Measurements from ENCODE around the gene COX20. TPM values are rescaled to one million over a fixed set of nuclear protein-coding genes. Genes with fewer than 3 reads are reported as not detected.

Gene COX20
- total RNA-seq, 1 experiment from 2014 or later, result 33.1 TPM

DNA sequence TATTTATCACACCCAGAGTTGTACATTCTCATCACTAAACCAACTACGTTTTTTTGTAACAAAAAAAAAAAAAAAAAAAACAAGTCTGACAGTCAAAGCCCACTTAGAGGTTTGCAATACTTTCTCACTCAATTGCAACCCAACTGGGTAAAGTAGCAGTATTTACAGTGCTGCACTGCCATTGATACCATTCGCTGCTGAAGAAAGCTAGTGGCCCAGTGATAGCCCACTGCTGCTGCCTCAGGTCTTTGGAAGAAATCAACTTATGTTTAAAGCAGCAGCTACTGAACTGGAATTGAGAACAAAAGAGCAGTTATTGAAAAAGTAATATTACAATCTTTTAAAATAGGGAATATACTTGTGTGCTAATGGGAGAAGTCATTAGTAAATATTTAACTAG is 26.2 kb downstream of the COX20 start (continued):
- no peak for TF ChIP-seq NR2C2 (CRISPR knock-in tag; IDR thresholded peaks at IDR 0.05)
- TF ChIP-seq, protein P1, sequence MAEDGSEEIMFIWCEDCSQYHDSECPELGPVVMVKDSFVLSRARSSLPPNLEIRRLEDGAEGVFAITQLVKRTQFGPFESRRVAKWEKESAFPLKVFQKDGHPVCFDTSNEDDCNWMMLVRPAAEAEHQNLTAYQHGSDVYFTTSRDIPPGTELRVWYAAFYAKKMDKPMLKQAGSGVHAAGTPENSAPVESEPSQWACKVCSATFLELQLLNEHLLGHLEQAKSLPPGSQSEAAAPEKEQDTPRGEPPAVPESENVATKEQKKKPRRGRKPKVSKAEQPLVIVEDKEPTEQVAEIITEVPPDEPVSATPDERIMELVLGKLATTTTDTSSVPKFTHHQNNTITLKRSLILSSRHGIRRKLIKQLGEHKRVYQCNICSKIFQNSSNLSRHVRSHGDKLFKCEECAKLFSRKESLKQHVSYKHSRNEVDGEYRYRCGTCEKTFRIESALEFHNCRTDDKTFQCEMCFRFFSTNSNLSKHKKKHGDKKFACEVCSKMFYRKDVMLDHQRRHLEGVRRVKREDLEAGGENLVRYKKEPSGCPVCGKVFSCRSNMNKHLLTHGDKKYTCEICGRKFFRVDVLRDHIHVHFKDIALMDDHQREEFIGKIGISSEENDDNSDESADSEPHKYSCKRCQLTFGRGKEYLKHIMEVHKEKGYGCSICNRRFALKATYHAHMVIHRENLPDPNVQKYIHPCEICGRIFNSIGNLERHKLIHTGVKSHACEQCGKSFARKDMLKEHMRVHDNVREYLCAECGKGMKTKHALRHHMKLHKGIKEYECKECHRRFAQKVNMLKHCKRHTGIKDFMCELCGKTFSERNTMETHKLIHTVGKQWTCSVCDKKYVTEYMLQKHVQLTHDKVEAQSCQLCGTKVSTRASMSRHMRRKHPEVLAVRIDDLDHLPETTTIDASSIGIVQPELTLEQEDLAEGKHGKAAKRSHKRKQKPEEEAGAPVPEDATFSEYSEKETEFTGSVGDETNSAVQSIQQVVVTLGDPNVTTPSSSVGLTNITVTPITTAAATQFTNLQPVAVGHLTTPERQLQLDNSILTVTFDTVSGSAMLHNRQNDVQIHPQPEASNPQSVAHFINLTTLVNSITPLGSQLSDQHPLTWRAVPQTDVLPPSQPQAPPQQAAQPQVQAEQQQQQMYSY (CRISPR knock-in tag; IDR thresholded peaks at IDR 0.05), result no peak

DNA sequence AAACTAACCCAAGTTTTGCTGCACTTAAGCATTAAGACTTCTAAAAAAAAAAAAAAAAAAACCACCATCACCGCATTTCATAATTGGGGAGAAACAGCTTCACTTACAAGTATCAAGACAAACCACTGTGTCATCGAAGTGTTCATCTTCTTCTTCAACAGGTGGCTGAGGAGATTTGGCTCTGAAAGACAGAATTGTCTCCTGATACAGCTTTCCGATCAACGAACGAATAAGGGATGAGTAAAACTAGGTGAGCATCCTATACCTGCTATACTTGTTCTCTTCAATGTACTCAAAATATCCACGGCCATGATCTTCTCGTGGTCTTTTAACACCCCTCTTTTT is 26.9 kb downstream of the COX20 start:
- no peak for TF ChIP-seq ATF1 (CRISPR knock-in tag; IDR thresholded peaks at IDR 0.05)
- TF ChIP-seq CREB1 (CRISPR knock-in tag; IDR thresholded peaks at IDR 0.05), result no peak
- no peak for TF ChIP-seq SP1 (CRISPR knock-in tag; conservative IDR thresholded peaks at IDR 0.05)
- TF ChIP-seq ETV6 (CRISPR knock-in tag; IDR thresholded peaks at IDR 0.05), result no peak
- TF ChIP-seq FOXK1 (CRISPR knock-in tag; IDR thresholded peaks at IDR 0.05), result no peak
- TF ChIP-seq, protein P2, sequence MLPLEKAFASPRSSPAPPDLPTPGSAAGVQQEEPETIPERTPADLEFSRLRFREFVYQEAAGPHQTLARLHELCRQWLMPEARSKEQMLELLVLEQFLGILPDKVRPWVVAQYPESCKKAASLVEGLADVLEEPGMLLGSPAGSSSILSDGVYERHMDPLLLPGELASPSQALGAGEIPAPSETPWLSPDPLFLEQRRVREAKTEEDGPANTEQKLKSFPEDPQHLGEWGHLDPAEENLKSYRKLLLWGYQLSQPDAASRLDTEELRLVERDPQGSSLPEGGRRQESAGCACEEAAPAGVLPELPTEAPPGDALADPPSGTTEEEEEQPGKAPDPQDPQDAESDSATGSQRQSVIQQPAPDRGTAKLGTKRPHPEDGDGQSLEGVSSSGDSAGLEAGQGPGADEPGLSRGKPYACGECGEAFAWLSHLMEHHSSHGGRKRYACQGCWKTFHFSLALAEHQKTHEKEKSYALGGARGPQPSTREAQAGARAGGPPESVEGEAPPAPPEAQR (CRISPR knock-in tag; IDR thresholded peaks at IDR 0.05), result no peak
- TF ChIP-seq, protein P3, sequence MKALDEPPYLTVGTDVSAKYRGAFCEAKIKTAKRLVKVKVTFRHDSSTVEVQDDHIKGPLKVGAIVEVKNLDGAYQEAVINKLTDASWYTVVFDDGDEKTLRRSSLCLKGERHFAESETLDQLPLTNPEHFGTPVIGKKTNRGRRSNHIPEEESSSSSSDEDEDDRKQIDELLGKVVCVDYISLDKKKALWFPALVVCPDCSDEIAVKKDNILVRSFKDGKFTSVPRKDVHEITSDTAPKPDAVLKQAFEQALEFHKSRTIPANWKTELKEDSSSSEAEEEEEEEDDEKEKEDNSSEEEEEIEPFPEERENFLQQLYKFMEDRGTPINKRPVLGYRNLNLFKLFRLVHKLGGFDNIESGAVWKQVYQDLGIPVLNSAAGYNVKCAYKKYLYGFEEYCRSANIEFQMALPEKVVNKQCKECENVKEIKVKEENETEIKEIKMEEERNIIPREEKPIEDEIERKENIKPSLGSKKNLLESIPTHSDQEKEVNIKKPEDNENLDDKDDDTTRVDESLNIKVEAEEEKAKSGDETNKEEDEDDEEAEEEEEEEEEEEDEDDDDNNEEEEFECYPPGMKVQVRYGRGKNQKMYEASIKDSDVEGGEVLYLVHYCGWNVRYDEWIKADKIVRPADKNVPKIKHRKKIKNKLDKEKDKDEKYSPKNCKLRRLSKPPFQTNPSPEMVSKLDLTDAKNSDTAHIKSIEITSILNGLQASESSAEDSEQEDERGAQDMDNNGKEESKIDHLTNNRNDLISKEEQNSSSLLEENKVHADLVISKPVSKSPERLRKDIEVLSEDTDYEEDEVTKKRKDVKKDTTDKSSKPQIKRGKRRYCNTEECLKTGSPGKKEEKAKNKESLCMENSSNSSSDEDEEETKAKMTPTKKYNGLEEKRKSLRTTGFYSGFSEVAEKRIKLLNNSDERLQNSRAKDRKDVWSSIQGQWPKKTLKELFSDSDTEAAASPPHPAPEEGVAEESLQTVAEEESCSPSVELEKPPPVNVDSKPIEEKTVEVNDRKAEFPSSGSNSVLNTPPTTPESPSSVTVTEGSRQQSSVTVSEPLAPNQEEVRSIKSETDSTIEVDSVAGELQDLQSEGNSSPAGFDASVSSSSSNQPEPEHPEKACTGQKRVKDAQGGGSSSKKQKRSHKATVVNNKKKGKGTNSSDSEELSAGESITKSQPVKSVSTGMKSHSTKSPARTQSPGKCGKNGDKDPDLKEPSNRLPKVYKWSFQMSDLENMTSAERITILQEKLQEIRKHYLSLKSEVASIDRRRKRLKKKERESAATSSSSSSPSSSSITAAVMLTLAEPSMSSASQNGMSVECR (CRISPR knock-in tag; IDR thresholded peaks at IDR 0.05; ENCODE audit: borderline replicate concordance), result no peak
- no peak for TF ChIP-seq TP53 (CRISPR knock-in tag; IDR thresholded peaks at IDR 0.05)
- TF ChIP-seq, protein P4, sequence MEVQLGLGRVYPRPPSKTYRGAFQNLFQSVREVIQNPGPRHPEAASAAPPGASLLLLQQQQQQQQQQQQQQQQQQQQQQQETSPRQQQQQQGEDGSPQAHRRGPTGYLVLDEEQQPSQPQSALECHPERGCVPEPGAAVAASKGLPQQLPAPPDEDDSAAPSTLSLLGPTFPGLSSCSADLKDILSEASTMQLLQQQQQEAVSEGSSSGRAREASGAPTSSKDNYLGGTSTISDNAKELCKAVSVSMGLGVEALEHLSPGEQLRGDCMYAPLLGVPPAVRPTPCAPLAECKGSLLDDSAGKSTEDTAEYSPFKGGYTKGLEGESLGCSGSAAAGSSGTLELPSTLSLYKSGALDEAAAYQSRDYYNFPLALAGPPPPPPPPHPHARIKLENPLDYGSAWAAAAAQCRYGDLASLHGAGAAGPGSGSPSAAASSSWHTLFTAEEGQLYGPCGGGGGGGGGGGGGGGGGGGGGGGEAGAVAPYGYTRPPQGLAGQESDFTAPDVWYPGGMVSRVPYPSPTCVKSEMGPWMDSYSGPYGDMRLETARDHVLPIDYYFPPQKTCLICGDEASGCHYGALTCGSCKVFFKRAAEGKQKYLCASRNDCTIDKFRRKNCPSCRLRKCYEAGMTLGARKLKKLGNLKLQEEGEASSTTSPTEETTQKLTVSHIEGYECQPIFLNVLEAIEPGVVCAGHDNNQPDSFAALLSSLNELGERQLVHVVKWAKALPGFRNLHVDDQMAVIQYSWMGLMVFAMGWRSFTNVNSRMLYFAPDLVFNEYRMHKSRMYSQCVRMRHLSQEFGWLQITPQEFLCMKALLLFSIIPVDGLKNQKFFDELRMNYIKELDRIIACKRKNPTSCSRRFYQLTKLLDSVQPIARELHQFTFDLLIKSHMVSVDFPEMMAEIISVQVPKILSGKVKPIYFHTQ (CRISPR knock-in tag; IDR thresholded peaks at IDR 0.05), result no peak
- POLR2A ChIA-PET, result interaction anchor here (0.7 to 5.4 kb wide), 5 partner anchors 15 to 189 kb away, joined by 3 to 37 read pairs (median 4); partner anchors contain the start of gene COX20
- Mint-ChIP-seq H3K9me3 (no peaks in the 10 kb centered on the region), H3K4me3 (peak overlapping the region; percentile 98), H3K4me1 (peaks cover 55% of the 10 kb centered on the region), H3K27ac (peak overlapping the region; percentile 97), H3K27me3 (ENCODE audit: low read depth) (no peaks in the 10 kb centered on the region), H3K36me3 (peaks cover 58% of the 10 kb centered on the region)
- DNase-seq (ENCODE audit: low spot score), result no peak
- CTCF ChIA-PET, result interaction anchor here (1.0 to 5.5 kb wide), 3 partner anchors 102 to 180 kb away, joined by 3 to 37 read pairs (median 4); no protein-coding TSS in a partner anchor
- no peak for ATAC-seq
